ENCODE measurements around the gene MAGI1. TPM values are rescaled to one million over a fixed set of nuclear protein-coding genes. Genes with fewer than 3 reads are reported as not detected.
"Not testable (repeated sequence)": the region's sequence is repeated elsewhere in the genome, so short reads cannot be mapped to it uniquely, and the experiment has no call there.

Gene MAGI1
- total RNA-seq, 2 donors from 2014 or later: 27.9 to 31.5 TPM

DNA sequence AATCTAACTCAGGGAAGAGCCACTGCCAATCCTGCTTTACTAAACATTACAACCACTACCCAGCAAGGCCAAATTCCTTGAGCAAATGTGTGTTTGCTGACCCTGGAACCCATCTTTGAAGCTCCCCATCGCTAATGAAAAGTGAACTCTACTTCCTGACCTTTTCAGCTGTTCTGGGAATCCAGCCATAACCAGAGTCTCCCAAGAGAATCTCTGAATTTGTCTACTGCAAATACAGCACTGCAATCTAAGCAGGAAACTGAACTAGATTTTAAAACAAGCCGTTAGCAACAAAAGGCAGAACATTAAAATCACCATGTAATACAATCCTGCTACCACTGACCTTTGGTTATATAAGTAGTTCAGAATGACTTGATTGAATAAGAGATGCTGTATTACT lies 309.2 kb downstream of the MAGI1 start:
- no peak for DNase-seq (ENCODE audit: low spot score)
- intact Hi-C loops (cut with DNase I): no loop called here

DNA sequence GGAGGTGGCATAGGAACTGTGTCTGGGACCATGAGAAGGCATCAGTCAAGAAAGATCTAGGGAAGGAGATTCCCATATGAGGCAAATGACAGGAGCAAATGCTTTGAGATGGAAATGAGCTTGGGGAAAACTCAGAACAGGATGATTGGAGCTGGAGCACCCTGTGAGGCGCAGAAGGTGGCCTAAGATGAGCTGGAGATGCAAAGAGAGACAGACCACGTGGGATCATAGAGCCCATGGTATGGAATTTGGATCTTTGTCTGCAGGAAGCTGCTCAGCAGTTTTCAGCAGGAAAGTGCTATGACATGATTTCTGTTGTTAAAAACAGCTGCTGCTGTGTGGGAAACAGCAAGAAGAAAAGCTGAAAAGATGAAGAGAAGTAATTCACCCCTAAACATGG lies 310.6 kb downstream of the MAGI1 start:
- no peak for DNase-seq (ENCODE audit: low spot score)
- intact Hi-C loops (cut with DNase I): no loop called here

DNA sequence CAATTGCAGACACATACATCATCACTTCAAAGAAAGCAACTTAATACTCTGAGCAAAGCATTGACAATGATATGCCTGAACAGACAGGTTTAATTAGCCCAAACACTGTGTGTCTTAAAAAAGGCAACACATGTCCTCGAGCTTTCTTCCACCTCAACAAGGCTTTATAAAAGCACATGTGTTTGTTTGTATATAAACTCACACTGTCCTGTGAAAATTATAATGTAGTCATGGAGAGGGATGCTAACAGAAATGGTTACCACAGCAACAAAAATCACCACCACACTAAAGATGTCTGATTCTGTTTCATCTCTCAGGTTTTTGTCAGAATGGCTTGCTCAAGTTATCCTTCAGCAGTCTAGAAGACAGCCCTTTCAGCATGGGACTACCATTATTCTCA lies 314.7 kb downstream of the MAGI1 start:
- DNase-seq (ENCODE audit: low spot score): no peak
- intact Hi-C loops (cut with DNase I): no loop called here

DNA sequence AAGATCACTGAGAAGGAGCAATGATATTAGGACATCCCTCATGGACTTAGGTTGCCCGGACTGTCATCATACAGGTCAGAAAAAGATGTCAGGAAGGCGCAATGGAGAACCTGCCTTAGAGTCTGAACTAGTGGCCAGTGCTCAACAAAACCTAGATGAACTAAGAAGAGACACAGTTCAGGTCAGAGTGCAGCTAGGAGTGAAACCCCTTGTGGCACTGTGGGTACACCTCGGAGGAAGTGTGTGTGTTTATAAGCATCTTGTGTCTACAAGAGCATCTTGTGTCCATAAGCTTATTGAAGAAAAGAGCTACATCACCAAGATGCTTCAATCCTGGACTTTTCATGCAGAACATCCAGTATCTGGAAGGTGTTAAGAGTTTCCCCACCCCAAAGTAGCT lies 315.7 kb downstream of the MAGI1 start:
- intact Hi-C loops (cut with DNase I): no loop called here
- DNase-seq (ENCODE audit: low spot score): no peak

DNA sequence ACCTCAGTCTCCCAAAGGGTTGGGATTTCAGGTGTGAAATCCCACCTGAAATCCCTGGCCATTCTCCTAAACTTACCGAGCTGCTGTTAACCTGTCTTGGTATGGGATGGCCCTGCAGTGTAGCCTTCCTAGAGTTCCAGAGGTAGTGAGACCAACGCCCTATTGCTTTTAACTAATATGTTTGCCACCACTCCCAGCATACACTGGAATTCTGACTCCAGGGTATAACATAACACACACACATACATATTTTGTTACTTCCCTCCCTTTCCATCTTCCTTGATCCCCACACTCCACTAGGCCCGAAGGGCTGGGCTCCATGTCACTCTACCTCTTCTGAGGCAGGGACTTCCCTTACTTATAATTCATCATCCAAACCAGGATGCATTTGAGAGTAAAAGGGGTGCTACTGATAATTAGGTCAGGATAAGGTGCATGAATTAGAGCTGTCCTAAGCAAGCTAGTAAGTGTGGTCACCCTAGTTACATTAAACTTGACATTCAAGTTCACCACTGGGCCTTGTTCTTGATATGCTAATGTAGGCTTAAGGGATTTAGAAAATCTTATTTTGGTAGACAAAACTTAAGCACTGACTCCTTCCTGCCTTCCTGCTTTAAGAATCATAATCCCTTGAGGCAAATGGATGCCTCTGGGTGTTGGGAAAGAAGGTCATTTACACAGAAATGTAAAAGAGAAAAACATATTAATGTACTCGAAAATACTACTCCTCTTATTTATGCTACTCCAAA lies 317.6 kb downstream of the MAGI1 start:
- no peak for DNase-seq (ENCODE audit: low spot score)
- intact Hi-C loops (cut with DNase I): no loop called here

DNA sequence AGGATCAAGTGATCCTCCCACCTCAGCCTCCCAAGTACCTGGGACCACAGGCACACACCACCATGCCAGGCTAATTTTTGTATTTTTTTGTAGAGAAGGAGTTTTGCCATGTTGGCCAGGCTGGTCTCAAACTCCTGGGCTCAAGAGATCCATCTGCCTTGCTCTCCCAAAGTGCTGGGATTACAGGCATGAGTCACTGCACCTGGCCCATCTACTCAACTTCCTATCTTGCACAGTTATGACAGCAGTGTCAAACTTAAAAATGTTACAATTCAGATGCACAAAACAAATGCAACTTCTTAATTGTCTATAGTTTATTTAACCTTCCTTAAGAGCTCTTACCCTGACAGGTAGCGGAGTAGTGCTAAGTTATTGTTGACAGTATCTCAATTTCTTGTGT lies 319.1 kb downstream of the MAGI1 start:
- DNase-seq (ENCODE audit: low spot score); intact Hi-C loops (cut with DNase I): not testable (repeated sequence)

DNA sequence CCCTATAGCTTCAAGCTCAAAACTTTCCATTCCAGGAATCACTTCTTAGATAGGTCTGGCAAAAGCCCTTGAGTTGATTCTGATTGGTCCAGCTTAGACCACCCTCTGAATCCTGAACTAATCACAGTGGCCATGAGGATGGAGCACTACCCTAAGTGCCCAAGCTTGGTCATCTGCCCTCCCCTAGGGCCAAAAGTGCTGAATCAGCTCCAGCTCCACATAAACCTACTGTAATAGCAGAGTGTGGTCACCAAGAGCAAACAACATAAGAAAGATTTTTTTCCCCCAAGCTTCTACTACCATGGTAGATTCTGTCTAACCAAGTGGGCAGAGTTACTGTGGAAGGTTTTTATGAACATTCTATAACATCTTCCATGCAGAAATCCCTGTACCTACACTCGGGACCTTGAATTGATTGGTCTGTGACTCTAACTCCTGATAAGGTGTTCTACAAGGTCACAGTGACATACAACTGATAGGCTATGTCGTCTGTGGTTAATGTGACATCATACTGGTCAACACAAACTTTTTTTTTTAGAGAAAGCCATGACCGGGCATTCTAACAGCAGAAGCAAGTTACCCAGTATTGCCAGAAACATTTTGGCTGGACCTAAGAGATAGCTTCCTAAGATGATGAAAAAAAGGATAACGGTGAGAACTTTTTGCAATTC lies 320.9 kb downstream of the MAGI1 start:
- no peak for DNase-seq (ENCODE audit: low spot score)
- intact Hi-C loops (cut with DNase I): no loop called here

DNA sequence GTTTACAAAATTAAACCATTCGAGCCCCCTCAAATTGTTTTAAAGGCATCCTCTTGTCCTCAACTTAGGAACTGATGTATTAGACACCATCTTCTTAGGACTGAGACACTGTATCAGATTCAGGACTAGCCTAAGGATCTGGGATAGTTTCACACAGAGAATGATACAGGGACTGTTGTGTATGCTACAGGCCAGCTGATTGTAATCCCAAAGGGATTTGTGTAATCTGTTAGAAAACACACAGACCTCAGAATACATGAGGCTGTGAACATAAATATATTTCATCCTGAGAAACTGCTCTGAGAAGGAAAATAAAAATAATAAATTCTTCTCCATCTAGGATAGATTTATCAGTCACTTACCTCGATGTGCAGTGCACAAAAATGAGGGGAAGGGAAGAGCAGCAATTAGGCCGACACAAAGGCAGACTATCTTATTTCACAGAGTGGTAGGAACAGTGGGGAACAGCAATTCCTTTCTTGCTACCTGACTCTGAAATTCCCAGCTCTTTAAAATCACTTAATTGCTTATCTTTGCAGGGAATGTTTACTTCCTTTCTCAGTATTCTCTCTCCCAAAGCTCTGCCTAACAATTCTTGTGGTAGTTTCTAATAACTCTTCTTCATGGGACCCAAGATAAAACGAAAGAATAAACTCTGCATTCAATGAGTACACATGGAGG lies 322.5 kb downstream of the MAGI1 start:
- DNase-seq (ENCODE audit: low spot score): no peak
- intact Hi-C loops (cut with DNase I): no loop called here

DNA sequence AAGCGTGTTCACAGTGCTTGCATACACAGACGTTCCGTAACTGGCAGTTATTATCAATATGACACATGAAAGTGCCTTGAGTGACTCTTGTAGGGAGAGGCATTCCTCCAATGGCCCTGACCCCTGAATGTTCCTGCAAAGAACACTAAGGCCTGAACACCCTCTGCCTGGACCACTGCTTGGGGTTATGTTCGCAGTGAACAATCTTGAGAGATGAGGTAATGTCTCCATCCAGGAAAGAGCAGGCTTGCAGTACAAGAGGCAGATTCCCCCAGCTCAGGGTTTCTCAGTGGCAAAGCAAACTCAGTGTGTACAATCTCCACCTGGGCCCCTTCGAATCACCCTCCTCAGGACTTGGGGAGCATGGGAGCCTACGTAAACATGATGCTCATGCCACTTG lies 324.6 kb downstream of the MAGI1 start:
- DNase-seq (ENCODE audit: low spot score): no peak
- intact Hi-C loops (cut with DNase I): no loop called here

DNA sequence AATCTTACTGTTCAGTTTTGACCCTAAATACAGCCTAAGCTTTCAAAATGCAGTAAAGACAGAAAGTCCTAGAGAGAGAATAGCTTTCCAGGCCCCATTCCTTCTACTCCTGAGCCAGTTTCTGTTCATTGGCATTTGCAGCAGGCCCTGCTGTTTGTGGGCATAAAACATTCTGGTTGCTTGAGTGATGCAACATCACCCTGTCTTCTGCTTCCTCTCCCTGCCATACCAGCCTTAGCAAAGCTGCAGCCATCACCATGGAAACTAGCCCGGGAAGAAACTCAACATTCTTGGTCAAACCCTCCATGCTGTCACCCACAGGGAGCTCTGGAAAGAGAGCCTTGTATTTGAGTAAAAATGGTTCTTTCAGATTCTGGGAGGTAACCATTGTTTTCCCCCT lies 325.7 kb downstream of the MAGI1 start:
- DNase-seq (ENCODE audit: low spot score): no peak
- intact Hi-C loops (cut with DNase I): no loop called here

DNA sequence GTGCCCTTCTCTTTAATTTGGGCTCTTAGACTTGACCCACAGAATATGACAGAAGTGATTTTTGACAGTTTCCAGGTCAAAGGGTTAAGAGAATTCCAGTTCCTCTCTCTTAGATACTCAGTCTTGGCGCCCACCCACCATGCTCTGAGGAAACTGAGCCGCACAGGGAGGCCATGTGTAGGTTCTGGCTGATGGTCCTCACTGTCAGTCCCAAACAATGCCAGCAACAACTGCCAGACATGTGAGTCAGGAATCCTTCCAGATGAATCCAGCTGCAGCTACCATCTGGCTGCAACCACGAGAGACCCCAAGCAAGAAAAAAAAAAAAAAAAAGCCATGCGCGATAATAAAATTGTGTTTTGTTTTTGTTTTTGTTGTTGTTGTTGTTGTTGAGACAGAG lies 326.6 kb downstream of the MAGI1 start:
- intact Hi-C loops (cut with DNase I): no loop called here
- DNase-seq (ENCODE audit: low spot score): no peak

DNA sequence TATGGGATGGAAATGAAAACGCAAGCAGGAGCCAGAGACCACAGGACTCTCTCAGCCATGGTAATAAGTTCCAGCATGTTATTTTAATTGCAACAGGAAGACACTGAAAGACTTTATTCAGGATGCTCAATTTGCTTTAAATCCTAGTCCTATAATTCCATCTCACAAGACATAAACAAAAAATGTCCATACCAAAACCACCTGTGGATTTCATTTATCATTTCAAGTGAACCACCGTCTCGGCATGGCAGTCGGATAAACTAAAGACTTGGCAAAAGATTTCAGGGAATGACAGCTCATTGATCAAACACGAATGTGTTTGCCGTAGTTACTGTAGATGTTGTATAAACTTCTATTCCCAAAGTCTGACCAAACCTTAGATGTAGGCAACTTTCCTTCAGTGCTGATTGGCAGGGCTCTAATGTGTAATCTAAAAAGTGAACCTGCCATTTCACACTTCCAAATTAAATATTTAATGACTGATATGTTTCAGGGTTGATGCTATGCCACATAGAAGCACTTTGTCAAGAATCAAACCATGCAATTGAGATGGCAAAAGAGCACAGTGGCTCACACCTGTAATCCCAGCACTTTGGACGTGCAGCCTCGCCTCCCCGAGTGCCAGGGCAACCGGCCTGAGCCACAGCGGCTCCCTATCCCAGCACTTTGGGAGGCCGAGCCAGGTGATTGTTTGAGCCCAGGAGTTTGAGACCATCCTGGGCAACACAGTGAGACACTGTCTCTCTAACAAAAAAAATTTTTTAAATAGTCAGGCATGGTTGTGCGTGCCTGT lies 331.7 kb downstream of the MAGI1 start:
- DNase-seq (ENCODE audit: low spot score): no peak
- intact Hi-C loops (cut with DNase I): no loop called here

DNA sequence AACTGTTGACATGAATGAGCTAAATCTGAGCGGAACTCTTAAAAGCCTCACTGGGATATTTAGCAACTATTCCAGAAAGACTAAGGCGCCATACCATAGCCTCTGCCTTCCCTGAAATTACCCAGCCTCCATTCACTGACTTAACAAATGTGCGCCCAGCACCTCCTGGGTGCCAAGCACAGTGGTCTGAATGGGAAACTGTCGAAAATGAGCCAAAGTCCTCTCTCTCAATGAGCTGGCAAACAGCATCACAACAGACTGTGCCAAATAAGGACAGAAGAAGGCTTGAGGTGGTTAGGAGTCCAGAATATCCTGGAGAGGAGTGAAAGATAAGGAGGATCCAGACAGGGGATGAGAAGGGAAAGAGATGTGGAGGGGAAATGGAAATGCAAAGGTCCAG lies 332.4 kb downstream of the MAGI1 start:
- intact Hi-C loops (cut with DNase I): no loop called here
- DNase-seq (ENCODE audit: low spot score): no peak

DNA sequence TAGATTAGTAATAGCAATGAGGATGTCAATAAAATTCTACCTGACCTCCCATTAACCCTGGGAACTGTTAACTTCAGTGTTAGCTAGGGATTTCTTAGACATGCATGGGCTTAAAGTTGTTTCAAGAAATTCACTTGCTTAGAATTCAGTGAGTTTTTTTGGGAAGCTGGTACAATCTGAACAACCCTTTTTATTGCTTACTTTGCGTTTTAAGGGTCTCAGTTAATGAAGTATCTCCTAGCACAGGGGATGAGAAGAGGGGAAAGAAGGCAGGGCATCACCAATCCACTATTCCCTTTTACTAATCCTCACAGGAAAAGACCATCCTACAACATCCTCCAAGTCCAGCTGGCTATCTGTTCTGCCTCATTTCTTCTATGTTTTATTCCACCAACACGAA lies 334.9 kb downstream of the MAGI1 start:
- intact Hi-C loops (cut with DNase I): no loop called here
- DNase-seq (ENCODE audit: low spot score): no peak

DNA sequence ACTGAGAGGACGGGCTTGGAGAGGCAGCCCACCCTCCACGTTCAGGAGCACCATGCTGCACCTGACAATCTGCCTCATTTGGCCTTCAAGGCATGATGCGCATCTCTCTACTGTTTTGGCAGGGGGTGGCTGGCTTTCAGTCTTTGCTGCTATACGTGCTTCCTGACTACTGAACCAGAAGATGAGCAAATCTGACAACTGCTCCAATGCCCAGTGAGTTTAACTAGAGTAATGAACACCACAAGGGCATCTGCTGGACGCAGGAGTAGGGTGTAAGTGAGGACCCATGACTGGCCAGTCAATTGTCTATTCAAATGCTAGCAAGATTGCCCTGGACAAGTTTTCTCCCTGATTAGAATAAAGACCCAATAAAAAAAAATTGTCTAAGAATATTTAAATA lies 335.7 kb downstream of the MAGI1 start:
- intact Hi-C loops (cut with DNase I): no loop called here
- no peak for DNase-seq (ENCODE audit: low spot score)

DNA sequence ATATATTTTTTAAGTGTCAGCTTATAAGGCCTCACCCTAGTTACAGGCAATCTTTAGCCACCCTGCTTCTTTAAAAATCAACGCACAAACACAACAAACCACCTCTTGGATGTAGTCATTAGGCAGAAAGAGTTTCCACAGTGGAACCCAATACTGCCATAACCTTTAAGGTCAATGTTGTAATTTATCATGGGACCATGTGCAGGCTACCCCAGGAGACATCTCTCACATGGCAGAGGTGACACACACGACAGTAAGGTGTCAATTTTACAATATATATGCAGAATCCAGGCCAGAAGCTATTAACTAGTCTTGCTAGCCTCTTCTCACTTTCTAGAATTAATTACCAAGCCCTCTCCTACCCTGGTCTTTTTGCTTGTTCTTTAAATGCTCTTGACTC lies 336.5 kb downstream of the MAGI1 start:
- intact Hi-C loops (cut with DNase I): no loop called here
- no peak for DNase-seq (ENCODE audit: low spot score)

DNA sequence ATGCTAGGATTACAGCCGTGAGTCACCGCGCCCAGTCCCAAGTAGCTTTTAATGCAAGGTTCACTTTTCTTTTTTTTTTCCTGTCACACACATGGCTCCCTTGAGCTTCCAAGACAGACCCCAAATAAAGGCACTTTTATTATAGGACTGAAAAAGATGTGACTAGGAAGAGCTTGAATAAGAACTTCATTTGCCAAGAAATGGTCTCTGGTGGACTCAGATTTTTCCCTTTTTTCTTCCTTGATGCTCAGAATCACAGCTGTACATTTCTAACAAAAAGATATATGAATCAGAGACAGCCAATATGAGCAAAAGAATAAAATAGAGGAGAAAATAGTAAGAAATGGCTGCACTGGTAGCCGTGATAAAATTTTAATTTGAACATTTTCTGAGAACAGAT lies 337.2 kb downstream of the MAGI1 start:
- intact Hi-C loops (cut with DNase I): no loop called here

DNA sequence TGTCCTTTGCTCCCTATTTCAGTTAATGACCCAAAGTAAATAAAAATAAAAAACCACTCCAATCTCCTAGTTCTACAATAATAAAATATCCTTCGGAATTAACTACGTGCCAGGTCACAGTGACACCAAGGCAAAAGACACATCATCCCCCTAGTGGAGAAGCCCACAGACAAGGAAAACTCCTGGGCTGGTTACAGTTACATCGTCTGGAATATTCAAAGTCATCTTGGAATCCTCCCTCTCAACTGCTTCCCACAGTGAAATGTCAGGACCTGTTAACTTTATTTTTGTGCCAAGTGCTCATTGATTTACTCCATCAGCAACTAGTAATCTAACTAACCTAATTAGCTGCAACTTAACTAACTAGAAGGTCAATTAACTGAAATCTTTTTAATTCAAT lies 349.3 kb downstream of the MAGI1 start:
- no peak for DNase-seq (ENCODE audit: low spot score)
- intact Hi-C loops (cut with DNase I): no loop called here

More for the DNA sequence above, 337.2 kb downstream of the MAGI1 start:
- DNase-seq (ENCODE audit: low spot score): no peak

DNA sequence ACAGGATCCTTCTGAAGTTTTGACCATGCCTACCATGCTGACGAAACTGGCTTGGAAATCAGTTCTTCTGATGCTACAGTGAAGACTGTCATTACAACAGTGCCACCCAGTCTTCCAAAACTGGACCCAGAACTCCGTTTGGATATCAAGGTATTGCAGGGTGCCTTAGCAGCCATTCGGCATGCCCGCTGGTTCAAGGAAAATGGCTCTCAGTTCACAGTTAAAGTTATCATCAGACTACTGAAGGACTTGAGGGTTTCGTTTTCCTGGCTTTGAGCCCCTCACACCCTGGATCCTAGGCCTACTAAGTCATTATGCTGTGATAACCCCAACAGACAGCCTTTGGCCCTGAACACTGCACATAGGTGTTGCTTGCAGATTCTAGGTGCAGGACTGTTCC lies 351.0 kb downstream of the MAGI1 start:
- intact Hi-C loops (cut with DNase I): no loop called here
- DNase-seq (ENCODE audit: low spot score): no peak

DNA sequence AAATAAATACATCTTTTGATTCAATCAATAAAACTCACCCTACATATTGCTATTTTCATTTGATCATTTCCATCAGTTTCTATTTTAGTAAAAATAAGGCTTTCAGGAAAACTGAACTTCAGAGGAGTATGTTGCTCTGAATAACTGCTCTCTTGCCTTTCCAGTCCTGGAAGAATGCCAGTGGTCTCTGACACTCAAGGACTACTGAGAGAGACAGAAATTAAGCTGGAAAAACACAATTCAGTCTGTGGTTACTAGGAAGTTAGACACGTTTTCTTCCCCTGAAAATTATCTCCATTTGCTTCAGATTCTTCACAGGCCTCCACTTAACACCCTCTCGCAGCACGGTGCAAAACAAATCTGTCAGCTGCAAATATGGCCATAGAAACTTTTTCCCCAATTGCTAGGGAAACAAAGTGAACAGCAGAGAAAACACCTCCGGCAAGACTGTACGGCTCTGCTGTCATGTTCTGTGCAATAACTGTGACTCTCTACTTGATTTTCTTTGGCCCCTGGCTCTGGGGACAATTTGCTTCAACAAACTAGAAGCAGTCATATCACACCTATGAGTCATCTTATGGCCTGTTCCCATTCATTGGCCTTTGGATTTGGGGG lies 353.0 kb downstream of the MAGI1 start:
- intact Hi-C loops (cut with DNase I): no loop called here
- no peak for DNase-seq (ENCODE audit: low spot score)

All from posterior vena cava (tissue), 2 donors.